AML-193 (cell line): ENCODE data around the gene ZNF750.

ENCODE experiments used
- DNase-seq, 2 experiments: peaks; one replicate each; lab custom pipeline; 2025; lab: John Stamatoyannopoulos, UW

Gene ZNF750

GRCh38 chr17:82859431-82860403 is 19.9 kb upstream of the ZNF750 start:
- peak; percentile 77 to 82 for DNase-seq

- no peak for DNase-seq
Observed at GRCh38 chr17:82858376-82859126, 18.7 kb upstream of the ZNF750 start.

DNA sequence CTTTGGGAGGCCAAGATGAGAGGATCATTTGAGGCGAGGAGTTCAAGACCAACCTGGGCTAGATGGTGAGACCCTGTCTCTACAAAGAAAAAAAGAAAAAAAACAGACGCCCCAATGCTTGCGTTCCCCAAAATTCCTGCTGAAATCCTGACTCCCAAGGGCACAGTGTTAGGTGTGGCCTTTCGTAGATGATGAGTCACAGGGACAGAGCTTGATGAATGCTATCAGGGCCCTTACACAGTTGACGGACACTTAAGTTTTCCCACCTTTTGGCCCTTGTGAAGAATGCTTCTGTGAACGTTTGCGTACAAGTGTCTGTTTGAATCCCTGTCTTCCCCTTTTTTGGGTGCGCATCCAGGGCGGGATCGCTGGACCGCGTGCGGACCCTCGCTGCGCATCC is 16.5 kb upstream of the ZNF750 start:
- no peak for DNase-seq

GRCh38 chr17:82854226-82854625 is 14.4 kb upstream of the ZNF750 start:
- DNase-seq = no peak

GRCh38 chr17:82851381-82851780 is 11.6 kb upstream of the ZNF750 start:
- DNase-seq = no peak

DNA sequence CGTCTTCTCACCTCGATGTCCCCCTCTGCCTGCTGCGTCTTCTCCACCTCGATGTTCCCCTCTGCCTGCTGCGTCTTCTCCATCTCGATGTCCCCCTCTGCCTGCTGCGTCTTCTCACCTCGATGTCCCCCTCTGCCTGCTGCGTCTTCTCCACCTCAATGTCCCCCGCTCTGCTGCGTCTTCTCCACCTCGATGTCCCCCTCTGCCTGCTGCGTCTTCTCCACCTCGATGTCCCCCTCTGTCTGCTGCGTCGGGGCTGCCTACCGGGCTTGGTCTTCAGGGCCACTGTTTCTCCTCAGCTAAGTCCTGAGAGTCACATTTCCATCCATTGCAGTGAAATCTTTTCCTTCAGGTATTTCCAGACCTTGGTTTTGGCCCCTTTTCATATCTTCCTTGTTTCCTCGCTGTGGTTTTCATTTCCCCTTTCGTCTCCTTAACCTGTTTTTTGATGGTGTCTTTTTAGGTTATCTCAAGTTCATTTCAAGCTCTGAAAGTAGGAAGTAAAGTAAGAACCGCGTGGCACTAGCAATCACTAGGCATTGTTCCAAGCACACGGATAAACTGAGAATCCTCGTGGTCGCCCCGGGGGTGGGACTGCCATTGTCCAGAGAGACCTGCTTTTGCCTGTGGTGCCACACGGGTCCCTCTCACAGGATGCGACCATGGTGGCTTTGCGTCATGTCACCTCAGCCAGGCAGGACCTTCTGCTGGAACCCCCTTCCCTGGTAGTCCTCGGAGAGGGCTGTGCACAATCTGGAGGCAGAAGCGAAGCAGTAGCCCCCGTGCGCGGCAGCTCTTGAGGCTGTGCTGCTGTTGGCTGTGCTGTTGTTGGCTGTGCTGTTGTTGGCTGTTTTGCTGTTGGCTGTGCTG is 9.5 kb upstream of the ZNF750 start:
- no peak for DNase-seq

- no peak for DNase-seq
Observed at GRCh38 chr17:82848022-82848592, 8.3 kb upstream of the ZNF750 start.

GRCh38 chr17:82846061-82846691 is 6.4 kb upstream of the ZNF750 start:
- no peak for DNase-seq

DNA sequence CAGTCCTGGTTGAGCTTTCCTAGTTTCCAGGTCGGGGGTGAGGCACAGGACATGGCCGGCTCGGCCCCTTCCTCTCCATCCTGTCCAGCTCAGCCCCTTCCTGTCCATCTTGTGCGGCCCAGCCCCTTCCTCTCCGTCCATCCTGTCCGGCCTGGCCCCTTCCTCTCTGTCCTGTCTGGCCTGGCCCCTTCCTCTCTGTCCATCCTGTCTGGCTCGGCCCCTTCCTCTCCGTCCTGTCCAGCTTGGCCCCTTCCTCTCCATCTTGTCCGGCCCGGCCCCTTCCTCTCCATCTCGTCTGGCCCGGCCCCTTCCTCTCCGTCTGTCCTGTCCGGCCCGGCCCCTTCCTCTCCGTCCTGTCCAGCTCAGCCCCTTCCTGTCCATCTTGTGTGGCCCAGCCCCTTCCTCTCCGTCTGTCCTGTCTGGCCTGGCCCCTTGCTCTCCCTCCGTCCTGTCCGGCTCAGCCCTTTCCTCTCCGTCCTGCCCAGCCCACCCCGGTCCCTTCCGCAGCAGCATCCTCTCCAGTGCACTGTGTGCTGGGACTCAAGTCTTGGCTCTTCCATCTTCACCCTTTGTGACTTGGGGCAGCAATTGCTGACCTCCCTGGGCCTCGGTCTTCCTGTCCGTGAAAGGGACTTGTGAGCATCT is 5.5 kb upstream of the ZNF750 start:
- DNase-seq = no peak

DNA sequence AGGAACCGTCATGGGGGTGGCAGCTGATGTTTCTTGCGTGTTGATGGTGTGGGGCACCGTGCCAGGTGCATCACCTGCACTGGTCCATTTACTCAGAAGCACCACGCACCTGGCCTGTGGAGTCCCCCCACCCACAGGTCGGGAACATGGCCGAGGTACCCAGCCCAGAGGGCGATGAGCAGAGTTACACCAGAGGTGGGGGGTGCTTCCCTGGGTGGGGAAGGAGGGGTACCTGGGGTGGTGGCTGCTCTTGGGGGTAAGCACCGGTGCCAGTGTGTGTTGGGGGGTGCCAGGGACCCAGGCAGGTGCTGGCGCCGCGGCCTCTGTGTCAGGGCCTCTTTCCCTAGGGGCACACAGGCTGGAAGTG is 5.0 kb upstream of the ZNF750 start:
- no peak for DNase-seq

- DNase-seq = no peak
Observed at GRCh38 chr17:82843904-82844680, 4.3 kb upstream of the ZNF750 start.

DNA sequence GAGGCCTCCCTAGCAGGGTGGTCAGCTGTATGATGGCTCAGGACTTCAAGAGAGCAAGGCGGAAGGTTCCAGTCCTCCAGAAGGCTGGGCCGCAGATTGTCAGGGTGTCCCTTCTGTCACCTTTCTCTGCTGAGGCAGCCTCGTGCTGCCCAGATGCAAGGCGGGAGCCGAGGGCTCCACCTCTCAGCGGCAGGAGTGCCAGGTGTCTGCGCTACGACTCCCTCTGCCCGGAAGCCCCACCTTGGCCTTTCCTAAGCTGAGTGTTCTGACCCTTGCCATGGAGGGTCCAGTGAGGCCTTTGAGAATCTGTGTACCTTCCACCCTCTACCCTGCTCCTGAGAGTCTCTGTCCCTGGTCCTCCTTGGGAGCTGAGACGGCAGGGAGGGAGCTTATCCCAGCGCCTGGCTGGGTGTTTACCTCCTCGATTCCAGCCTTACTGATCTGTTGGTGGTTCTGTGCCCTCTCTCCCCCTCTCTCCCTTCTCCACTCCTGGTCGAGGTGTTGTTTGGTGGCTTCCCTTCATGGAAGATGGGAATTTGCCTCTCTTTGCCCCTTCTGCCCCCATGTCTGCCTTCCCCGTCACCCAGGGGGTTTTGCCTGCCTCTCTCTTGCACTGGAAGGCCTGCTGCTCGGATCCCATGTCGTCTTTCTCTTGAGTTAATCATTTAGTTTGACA is 2.2 kb upstream of the ZNF750 start:
- DNase-seq = no peak

- DNase-seq = no peak
Observed at GRCh38 chr17:82840431-82840831, 609 bp upstream of the ZNF750 start.

GRCh38 chr17:82838386-82839063 is 1.3 kb downstream of the ZNF750 start:
- DNase-seq = peak; percentile 75 to 81

DNA sequence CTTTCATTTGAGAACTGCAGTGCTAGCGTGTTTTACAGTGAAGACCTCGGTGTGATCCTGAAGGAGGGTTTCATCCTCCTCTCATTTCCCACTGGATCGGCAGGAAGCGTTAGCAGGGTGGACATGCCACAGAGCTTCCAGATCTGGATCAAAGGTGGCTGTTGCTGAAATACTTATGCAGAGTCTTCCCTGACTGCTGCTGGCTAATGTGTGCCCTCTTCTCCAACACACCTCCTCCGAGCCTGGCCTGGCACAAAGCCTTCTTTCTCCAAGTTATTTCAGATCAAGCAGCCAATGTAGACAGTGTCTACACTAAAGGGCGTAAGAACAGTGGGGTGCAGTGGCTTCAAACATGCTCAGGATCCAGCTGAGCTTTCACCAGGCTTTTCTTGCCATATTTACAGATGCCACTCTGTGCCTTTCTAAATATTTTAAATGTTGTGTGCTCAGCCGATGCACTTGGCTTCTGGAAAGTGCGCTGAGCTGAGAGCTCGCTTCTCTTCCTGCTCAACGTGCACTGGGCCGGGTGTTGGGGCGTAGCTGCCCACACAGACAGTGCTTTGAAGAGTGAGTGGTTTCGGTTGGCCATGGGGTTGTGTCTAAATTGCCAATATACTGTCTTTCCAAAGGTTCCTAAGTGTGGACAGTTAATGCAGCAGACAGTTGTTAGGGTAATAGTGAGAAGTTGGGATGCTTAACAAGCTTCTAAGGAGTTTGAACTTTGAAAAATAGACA is 2.1 kb downstream of the ZNF750 start:
- no peak for DNase-seq

DNA sequence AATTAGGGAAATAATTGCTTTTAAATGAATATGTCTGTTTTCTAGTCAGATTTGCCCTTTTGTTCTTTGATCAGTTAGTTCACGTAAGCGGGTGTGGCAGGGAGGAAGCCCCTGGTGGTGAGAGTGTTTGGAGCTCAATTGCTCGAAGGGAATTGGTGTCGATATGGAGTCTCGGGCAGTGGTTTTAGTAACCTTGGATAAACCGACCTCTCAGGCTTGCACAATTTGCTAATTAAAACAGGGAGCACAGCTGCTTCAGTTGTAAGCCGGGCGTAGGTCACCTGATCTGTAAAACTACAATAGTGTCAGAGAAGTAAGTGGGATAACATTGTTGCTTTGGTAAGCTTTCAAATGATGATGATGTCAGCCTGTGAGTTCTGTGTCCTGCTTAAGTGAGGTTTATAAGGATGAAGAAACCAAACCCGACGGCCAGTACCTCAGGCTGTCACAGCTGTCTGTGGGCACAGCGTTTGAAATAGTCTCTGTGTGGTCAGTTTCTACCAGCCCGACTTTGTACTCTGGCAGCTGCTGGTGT is 2.9 kb downstream of the ZNF750 start:
- no peak for DNase-seq

DNA sequence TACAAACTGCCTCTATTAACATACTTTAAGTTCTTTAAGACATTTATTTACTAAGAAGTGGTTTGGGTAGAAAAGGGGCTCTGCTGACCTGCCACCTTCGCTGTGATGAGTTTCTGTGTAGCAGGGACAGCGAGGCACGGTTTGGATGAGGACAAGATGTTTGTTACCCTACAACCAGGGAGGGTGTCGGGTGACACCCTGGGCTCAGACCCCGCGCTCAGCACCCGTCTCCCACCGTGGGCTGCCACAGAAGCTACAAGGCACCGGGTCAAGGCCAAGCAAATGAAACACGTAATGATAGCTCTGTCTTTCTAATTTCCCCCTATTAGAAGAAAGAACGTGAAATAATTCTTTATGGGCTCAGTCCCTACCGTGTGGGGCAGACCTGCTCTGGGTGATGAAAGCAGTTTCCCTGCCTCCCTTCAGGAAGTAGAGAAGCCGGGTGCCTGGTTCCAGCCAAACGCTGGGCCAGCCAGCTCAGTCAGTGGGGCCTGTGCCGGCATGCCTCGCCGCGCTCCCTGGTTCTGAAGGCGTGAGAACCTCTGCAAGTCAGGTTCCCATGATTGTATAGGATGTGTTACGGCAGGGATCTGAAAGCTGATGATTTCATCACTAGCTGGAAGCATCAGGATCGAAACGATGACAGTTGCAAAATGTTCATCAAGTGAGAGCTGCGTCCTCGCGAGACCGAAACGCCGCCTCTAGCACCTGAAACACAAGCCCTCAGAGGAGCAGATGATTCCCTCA is 3.9 kb downstream of the ZNF750 start:
- no peak for DNase-seq
